SHP77 (cell line): ENCODE measurements around the gene PCSK2.
A peak's percentile ranks its signal among the peaks of the same experiment; 100 is the strongest.

ENCODE experiments used
- DNase-seq, 2 experiments: peaks; one replicate each; lab custom pipeline; 2025; lab: John Stamatoyannopoulos, UW

The PCSK2 gene

DNA sequence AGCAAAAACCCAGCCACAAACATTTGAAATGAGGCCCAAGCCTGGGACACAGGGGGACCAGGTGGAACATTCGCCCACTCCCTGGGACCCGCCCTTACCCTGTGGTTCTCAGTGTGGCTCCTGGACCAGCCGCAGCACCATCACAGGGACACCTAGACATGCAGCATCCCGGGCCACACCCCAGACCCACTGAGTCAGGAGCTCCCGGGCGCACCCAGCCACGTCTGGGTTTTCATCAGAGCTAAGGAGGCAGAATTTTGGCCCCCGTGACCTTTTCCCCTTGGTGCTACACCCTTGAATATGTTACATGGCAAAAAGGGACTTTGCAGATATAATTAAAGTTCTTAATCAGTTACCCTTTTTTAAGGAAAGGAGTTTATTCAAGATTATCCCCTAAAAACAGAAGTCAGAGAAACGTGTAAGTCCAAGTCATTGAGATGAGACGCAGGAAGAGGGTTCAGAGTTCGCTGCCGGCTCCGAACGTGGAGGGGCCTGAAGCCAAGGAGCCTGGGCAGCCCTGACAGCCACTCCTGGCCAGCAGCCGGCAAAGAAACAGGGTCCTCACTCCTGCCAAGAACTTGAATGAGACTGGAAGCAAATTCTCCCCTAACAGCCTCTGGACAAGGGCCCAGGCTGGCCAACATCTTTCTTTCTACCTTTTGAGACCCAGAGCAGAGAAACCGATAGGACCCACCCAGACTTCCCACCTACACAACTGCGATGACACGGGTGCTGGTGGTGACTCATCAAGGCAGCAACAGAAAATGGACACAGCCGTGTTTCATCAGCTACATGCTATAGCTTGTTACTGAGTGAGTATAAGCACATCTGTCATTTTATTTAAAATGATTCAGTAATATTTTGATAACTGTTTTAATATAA lies 279.0 kb downstream of the PCSK2 start:
- peak in 1 of 2 experiments; percentile 33 for DNase-seq

GRCh38 chr20:17507032-17507431 lies 280.2 kb downstream of the PCSK2 start:
- no peak for DNase-seq

GRCh38 chr20:17507531-17507930 lies 280.7 kb downstream of the PCSK2 start:
- no peak for DNase-seq

DNA sequence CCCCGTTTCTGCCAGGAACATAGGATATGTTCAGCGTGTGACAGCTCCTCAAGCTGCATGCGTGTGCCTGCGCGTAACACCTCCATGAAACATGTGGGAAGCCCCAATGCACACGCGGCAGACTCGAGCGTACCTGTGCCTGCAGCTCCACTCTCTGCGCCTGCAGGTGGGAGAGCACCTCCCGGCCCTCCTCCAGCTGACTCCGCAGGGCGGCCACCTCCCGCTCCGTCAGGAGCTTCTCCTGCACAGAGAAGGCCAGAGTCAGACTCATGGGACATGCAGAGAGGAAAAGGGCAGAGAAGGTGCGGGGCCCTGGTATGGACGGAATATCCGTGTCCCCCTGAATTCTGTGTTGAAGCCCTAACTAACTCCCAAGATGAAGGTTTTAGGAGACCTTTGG lies 281.9 kb downstream of the PCSK2 start:
- no peak for DNase-seq

- no peak for DNase-seq
These were observed 283.7 kb downstream of the PCSK2 start for GRCh38 chr20:17510548-17510947.

DNA sequence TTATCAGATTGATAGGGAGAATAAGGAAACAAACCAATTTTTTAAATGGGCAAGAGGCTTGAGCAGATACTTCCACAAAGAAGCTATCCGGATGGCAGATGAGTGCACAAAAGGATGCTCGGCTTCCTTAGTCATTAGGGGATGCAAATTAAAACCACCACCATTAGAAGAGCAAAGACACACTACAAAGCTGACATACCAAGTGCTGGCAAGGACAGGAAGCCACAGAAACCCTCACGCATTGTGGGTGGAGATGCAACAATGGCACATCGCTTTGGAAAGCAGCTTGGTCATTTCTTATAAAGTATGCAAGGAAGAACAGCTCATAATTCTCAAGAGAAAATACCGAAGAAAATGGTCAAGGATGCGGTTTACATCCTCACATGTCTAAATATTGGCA lies 284.6 kb downstream of the PCSK2 start:
- DNase-seq = no peak

GRCh38 chr20:17513939-17514338 lies 287.1 kb downstream of the PCSK2 start:
- no peak for DNase-seq

DNA sequence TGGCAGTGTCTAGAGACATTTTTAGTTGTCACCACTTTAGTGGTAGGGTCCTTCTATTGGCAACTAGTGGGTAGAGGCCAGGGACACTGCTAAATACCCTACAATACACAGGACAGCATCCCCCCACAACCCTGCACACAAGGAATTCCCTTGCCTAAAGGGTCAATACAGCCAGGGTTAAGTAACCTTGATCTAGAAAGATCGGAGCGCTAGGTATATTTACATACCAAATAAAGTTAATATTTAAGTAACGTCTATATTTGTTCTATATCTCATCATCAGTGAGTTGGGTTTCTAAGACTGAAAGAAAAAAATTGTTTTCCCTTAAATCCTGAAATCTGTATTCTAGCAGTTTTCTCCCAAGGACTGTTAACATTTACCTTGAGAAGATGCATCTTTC lies 288.2 kb downstream of the PCSK2 start:
- no peak for DNase-seq

GRCh38 chr20:17518339-17519052 lies 291.7 kb downstream of the PCSK2 start:
- no peak for DNase-seq

- DNase-seq = no peak
These were observed 292.9 kb downstream of the PCSK2 start for GRCh38 chr20:17519606-17520285.

DNA sequence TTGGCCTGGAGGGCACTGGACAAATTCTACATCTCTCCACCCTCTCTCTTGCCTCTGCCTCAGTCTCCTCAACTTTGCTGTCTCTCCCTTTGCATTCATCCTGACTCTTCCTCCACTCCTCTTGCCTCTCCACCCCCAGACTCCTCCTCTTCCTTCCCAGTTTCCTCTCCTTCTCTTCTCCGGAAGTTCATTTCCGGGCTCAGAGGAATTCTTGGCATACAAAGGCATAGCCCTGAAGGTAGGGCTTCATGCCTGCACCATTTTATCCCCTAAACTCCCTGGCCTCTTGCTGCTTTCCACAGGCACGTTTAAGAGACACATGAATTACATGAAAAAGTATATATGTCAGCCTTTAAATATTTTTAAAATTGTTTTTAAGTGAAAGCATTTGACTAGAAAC lies 293.7 kb downstream of the PCSK2 start:
- no peak for DNase-seq

GRCh38 chr20:17522528-17522927 lies 295.7 kb downstream of the PCSK2 start:
- DNase-seq = no peak

DNA sequence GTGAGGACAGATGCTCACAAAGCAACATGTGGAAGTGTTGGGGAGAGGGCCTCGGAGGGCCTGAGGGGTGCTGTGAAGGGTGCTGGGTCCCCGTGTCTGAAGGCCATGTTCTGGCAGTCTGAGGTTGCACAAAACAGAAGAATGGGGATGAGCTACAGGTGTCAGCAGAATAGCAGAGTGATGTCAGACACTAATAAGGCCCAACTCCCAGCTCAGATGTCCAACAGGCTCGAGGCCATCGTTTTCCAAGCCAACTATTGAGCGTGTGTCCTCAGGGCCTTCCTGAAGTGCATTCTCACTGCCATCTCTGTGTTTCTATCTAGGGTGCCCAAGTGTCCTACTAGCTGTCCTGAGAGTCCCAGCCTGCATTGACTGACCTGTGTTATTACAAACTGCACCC lies 296.5 kb downstream of the PCSK2 start:
- DNase-seq = no peak

GRCh38 chr20:17524560-17524959 lies 297.7 kb downstream of the PCSK2 start:
- no peak for DNase-seq

DNA sequence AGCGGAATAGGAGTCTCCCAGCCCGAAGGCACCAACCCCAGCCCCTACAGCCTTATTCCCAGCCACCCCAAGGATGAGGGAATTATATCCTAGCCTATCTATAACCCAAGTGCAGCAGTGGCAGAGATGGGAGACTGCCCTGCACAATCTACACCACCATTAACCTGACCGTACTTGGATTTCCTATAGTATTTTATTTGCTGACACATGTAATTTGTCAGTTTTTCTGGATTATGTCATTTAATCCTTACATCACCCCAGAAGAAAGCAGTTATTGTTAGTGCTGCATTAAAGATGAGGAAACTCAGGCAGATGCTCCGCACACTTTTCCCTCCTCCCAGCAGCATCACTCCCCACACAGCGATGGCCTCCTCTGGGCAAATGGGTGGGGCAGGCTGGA lies 298.3 kb downstream of the PCSK2 start:
- DNase-seq = no peak

GRCh38 chr20:17525650-17526049 lies 298.8 kb downstream of the PCSK2 start:
- peak; percentile 55 to 57 for DNase-seq

GRCh38 chr20:17529586-17529985 lies 302.7 kb downstream of the PCSK2 start:
- no peak for DNase-seq

DNA sequence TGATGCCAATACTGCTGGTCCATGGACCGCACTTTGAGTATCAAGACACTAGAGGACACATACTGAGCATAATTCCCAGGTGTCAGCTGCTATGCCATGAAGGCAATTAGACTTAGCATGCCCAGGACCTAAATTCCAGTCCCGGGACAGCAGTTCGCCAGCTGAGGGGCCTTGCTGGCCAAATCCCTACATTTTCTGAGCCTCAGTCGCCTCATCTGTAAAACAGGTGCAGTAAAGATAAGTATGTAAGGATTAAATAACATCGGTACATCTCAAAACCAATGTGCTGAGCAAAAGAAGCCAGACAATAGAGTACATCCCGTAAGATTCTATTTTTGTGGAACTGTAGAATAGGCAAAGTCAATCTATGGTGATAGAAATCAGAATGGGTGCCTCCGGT lies 303.3 kb downstream of the PCSK2 start:
- DNase-seq = no peak

GRCh38 chr20:17530716-17531664 lies 304.1 kb downstream of the PCSK2 start, which contains the start of gene BFSP1:
Gene BFSP1, minus strand, starts transcription at chr20:17531379. Its CDS starts 50 bp downstream, at chr20:17531329.
- peak; percentile 74 to 93 for DNase-seq

- DNase-seq = no peak
These were observed 304.8 kb downstream of the PCSK2 start for GRCh38 chr20:17531665-17532025.

- DNase-seq = peak; percentile 58 to 90
These were observed 306.6 kb downstream of the PCSK2 start for GRCh38 chr20:17533396-17533795.

- DNase-seq = no peak
These were observed 307.2 kb downstream of the PCSK2 start for GRCh38 chr20:17534077-17534476.
